ENCODE measurements around the gene MRPL44.

- TF ChIP-seq CTCF (IDR thresholded peaks at IDR 0.05; ENCODE audit: low read length) (no peak), EZH2 (optimal IDR thresholded peaks at IDR 0.05; ENCODE audit: low read depth, low read length) (no peak), EZH2phosphoT487 (IDR thresholded peaks at IDR 0.05; ENCODE audit: low read length) (no peak)
Measured at GRCh38 chr2:223989856-223990232, 32.6 kb downstream of the MRPL44 start.

Data from MM.1S (cell line).